ENCODE results near the gene HACE1. TPM values are rescaled to one million over a fixed set of nuclear protein-coding genes. Genes with fewer than 3 reads are reported as not detected.
"Not testable (repeated sequence)": the region's sequence is repeated elsewhere in the genome, so short reads cannot be mapped to it uniquely, and the experiment has no call there.

Gene HACE1
- total RNA-seq, 2 experiments from 2014 or later: 7.4 to 8.2 TPM

- CTCF ChIA-PET: no interaction called here
Measured at GRCh38 chr6:104829183-104829958, 30.3 kb downstream of the HACE1 start.

GRCh38 chr6:104828478-104828877, 31.2 kb downstream of the HACE1 start:
- Mint-ChIP-seq H3K4me3 (no peak overlapping the region), H3K27ac (no peak overlapping the region), H3K4me1 (ENCODE audit: low read depth) (peaks cover 15% of the 10 kb centered on the region), H3K36me3 (ENCODE audit: low read depth) (peaks cover 57% of the 10 kb centered on the region), H3K27me3 (no peaks in the 10 kb centered on the region), H3K9me3 (no peaks in the 10 kb centered on the region)
- ChIA-PET CTCF (no interaction called here), POLR2A (no interaction called here)
- H3K27ac ChIP-seq (ENCODE audit: low read depth in 1 of 2, low read length in 2 of 2): no peak overlapping the region
- ATAC-seq (ENCODE audit: poor library complexity) (no peak), DNase-seq (no peak)
- intact Hi-C loops (cut with DNase I, micrococcal nuclease): no loop called here
- no peaks in the 10 kb centered on the region for H3K4me1 ChIP-seq (ENCODE audit: insufficient read depth, low read length)
- no peak for TF ChIP-seq CTCF (IDR thresholded peaks at IDR 0.05)
- no peaks in the 10 kb centered on the region for H3K9me3 ChIP-seq (ENCODE audit: control insufficient read depth in 1 of 2, insufficient read depth in 1 of 2, low read length in 2 of 2)
- no peak overlapping the region for H3K4me3 ChIP-seq (ENCODE audit: low read length)
- peaks cover 6% of the 10 kb centered on the region for H3K36me3 ChIP-seq (ENCODE audit: insufficient read depth, low read length)
- no peaks in the 10 kb centered on the region for H3K27me3 ChIP-seq (ENCODE audit: control insufficient read depth in 1 of 2, insufficient read depth in 2 of 2, low read length in 2 of 2)

More at GRCh38 chr6:104829183-104829958, 30.3 kb downstream of the HACE1 start:
- peaks cover 55% of the 10 kb centered on the region for H3K36me3 Mint-ChIP-seq (ENCODE audit: low read depth)
- H3K27me3 ChIP-seq (ENCODE audit: control insufficient read depth in 1 of 2, insufficient read depth in 2 of 2, low read length in 2 of 2): no peaks in the 10 kb centered on the region
- H3K4me1 ChIP-seq (ENCODE audit: insufficient read depth, low read length): no peaks in the 10 kb centered on the region
- intact Hi-C loops (cut with DNase I, micrococcal nuclease): no loop called here
- no peak overlapping the region for H3K27ac ChIP-seq (ENCODE audit: low read depth in 1 of 2, low read length in 2 of 2)
- ATAC-seq (ENCODE audit: poor library complexity): no peak
- POLR2A ChIA-PET: no interaction called here
- H3K9me3 Mint-ChIP-seq: no peaks in the 10 kb centered on the region
- peaks cover 6% of the 10 kb centered on the region for H3K36me3 ChIP-seq (ENCODE audit: insufficient read depth, low read length)
- H3K27ac Mint-ChIP-seq: no peak overlapping the region
- no peak overlapping the region for H3K4me3 ChIP-seq (ENCODE audit: low read length)
- peaks cover 15% of the 10 kb centered on the region for H3K4me1 Mint-ChIP-seq (ENCODE audit: low read depth)
- H3K4me3 Mint-ChIP-seq: no peak overlapping the region
- H3K9me3 ChIP-seq (ENCODE audit: control insufficient read depth in 1 of 2, insufficient read depth in 1 of 2, low read length in 2 of 2): no peaks in the 10 kb centered on the region
- H3K27me3 Mint-ChIP-seq: no peaks in the 10 kb centered on the region
- DNase-seq: no peak
- no peak for TF ChIP-seq CTCF (IDR thresholded peaks at IDR 0.05)

- POLR2A ChIA-PET; H3K27ac ChIP-seq (ENCODE audit: low read depth in 1 of 2, low read length in 2 of 2); H3K4me1 Mint-ChIP-seq (ENCODE audit: low read depth); H3K27me3 ChIP-seq (ENCODE audit: control insufficient read depth in 1 of 2, insufficient read depth in 2 of 2, low read length in 2 of 2); H3K4me3 Mint-ChIP-seq; CTCF ChIA-PET; H3K9me3 Mint-ChIP-seq; ATAC-seq (ENCODE audit: poor library complexity); H3K27me3 Mint-ChIP-seq; intact Hi-C loops (cut with DNase I, micrococcal nuclease); H3K4me3 ChIP-seq (ENCODE audit: low read length); H3K4me1 ChIP-seq (ENCODE audit: insufficient read depth, low read length); H3K36me3 ChIP-seq (ENCODE audit: insufficient read depth, low read length); H3K9me3 ChIP-seq (ENCODE audit: control insufficient read depth in 1 of 2, insufficient read depth in 1 of 2, low read length in 2 of 2); H3K27ac Mint-ChIP-seq; DNase-seq: not testable (repeated sequence)
- peaks cover 69% of the 10 kb centered on the region for H3K36me3 Mint-ChIP-seq (ENCODE audit: low read depth)
Measured at GRCh38 chr6:104820820-104821219, 38.9 kb downstream of the HACE1 start.

GRCh38 chr6:104816125-104816524, 43.6 kb downstream of the HACE1 start:
- Mint-ChIP-seq H3K4me3 (no peak overlapping the region), H3K27ac (no peak overlapping the region), H3K4me1 (ENCODE audit: low read depth) (no peaks in the 10 kb centered on the region), H3K9me3 (peaks cover 3% of the 10 kb centered on the region), H3K27me3 (no peaks in the 10 kb centered on the region), H3K36me3 (ENCODE audit: low read depth) (peaks cover 78% of the 10 kb centered on the region)
- ChIA-PET CTCF (no interaction called here), POLR2A (no interaction called here)
- H3K9me3 ChIP-seq (ENCODE audit: control insufficient read depth in 1 of 2, insufficient read depth in 1 of 2, low read length in 2 of 2): no peaks in the 10 kb centered on the region
- no peak overlapping the region for H3K27ac ChIP-seq (ENCODE audit: low read depth in 1 of 2, low read length in 2 of 2)
- peaks cover 4% of the 10 kb centered on the region for H3K36me3 ChIP-seq (ENCODE audit: insufficient read depth, low read length)
- no peak overlapping the region for H3K4me3 ChIP-seq (ENCODE audit: low read length)
- no peak for ATAC-seq (ENCODE audit: poor library complexity)
- H3K4me1 ChIP-seq (ENCODE audit: insufficient read depth, low read length): no peaks in the 10 kb centered on the region
- intact Hi-C loops (cut with DNase I, micrococcal nuclease): no loop called here
- TF ChIP-seq CTCF (IDR thresholded peaks at IDR 0.05): no peak
- H3K27me3 ChIP-seq (ENCODE audit: control insufficient read depth in 1 of 2, insufficient read depth in 2 of 2, low read length in 2 of 2): no peaks in the 10 kb centered on the region
- no peak for DNase-seq
